ENCODE data around the gene TMEM164.

GRCh38 chrX:110006161-110006560, 3.2 kb downstream of the TMEM164 start:
- TF ChIP-seq, protein P1, sequence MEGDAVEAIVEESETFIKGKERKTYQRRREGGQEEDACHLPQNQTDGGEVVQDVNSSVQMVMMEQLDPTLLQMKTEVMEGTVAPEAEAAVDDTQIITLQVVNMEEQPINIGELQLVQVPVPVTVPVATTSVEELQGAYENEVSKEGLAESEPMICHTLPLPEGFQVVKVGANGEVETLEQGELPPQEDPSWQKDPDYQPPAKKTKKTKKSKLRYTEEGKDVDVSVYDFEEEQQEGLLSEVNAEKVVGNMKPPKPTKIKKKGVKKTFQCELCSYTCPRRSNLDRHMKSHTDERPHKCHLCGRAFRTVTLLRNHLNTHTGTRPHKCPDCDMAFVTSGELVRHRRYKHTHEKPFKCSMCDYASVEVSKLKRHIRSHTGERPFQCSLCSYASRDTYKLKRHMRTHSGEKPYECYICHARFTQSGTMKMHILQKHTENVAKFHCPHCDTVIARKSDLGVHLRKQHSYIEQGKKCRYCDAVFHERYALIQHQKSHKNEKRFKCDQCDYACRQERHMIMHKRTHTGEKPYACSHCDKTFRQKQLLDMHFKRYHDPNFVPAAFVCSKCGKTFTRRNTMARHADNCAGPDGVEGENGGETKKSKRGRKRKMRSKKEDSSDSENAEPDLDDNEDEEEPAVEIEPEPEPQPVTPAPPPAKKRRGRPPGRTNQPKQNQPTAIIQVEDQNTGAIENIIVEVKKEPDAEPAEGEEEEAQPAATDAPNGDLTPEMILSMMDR (IDR thresholded peaks at IDR 0.05), result no peak
- TF ChIP-seq POLR2A (IDR thresholded peaks at IDR 0.05), result no peak

All from adrenal gland (tissue), 5 donors.